GM12878 (cell line): Measurements from ENCODE around the gene ANKRD44. TPM values are rescaled to one million over a fixed set of nuclear protein-coding genes. Genes with fewer than 3 reads are reported as not detected.
A peak's percentile ranks its signal among the peaks of the same experiment; 100 is the strongest.

Experiments used
- ATAC-seq: fragments of 200-7000 bp; cut with Tn5 transposase; 3 replicates; pipeline ENCODE4 v1.9.1; 2020; ENCODE audit warnings: mild to moderate bottlenecking, moderate library complexity
- BruUV-seq: library from RNA; stranded (reverse); fragments of 400-500 nt; replicated peaks from 2 replicates; lab custom pipeline; 2021; lab: Mats Ljungman, UMichigan
- CTCF ChIA-PET: fragments of 300-600 bp; sonication (Branson Sonifier 250); formaldehyde crosslinking; extraction: SDS; loops from one replicate; lab custom pipeline; 2021; ENCODE audit warnings: inconsistent platforms; lab: Yijun Ruan, JAX
- POLR2A ChIA-PET: fragments of 350-600 bp; formaldehyde crosslinking; extraction: SDS; loops from one replicate; lab custom pipeline; 2021; ENCODE audit warnings: inconsistent platforms; lab: Charles Lee
- RAD21 ChIA-PET: fragments of 300-600 bp; sonication (Branson Sonifier 250); formaldehyde crosslinking; loops from one replicate; lab custom pipeline; 2023; ENCODE audit warnings: antibody characterized with exemption; ENCODE audit not compliant: unreplicated experiment; lab: Charles Lee
- SMC1A ChIA-PET: fragments of 300-600 bp; sonication (Branson Sonifier 250); formaldehyde crosslinking; loops from one replicate; lab custom pipeline; 2023; ENCODE audit not compliant: unreplicated experiment, uncharacterized antibody; lab: Charles Lee
- DNase-seq: peaks from one replicate; pipeline ENCODE4 v3.0.0-alpha.2; 2011; ENCODE audit warnings: low read depth, low spot score
- FAIRE-seq: peaks from 3 replicates; lab custom pipeline; 2011; peaks lifted over from hg19 to GRCh38; lab: Jason Lieb, UNC
- H2AFZ ChIP-seq: 2 replicates; pipeline ENCODE4 v1.6.0; 2011; ENCODE audit warnings: low read depth, low read length, control low read depth; ENCODE audit not compliant: control insufficient read depth
- H3K27ac ChIP-seq: 2 replicates; pipeline ENCODE4 v1.5.1; 2011; ENCODE audit warnings: control low read depth; ENCODE audit not compliant: control insufficient read depth, insufficient read depth
- H3K27me3 ChIP-seq, 2 experiments: replicated peaks in 1 of 2; 2 replicates each; pipeline versions ENCODE4 v1.6.0 to v1.6.1; 2011; ENCODE audit warnings: low read length in 1 of 2; ENCODE audit not compliant: control insufficient read depth in 2 of 2, insufficient read depth in 2 of 2
- H3K36me3 ChIP-seq, 2 experiments: 2 replicates each; pipeline ENCODE4 v1.5.1; 2011; ENCODE audit warnings: low read length in 1 of 2; ENCODE audit not compliant: control insufficient read depth in 2 of 2, insufficient read depth in 2 of 2
- H3K4me1 ChIP-seq: 2 replicates; pipeline ENCODE4 v1.6.1; 2011; ENCODE audit warnings: mild to moderate bottlenecking, low read length, moderate library complexity, mixed read lengths; ENCODE audit not compliant: control insufficient read depth, insufficient read depth
- H3K4me2 ChIP-seq: 2 replicates; pipeline ENCODE4 v1.6.0; 2011; ENCODE audit warnings: control low read depth; ENCODE audit not compliant: control insufficient read depth, insufficient read depth
- H3K4me3 ChIP-seq: fragments of 200-600 bp; sonication (generic); 2 replicates; pipeline ENCODE4 v1.5.1; 2016
- H3K79me2 ChIP-seq: 2 replicates; pipeline ENCODE4 v1.6.0; 2011; ENCODE audit warnings: low read length; ENCODE audit not compliant: control insufficient read depth, insufficient read depth
- H3K9ac ChIP-seq: 2 replicates; pipeline ENCODE4 v1.8.0; 2011; ENCODE audit warnings: low read length, control low read depth, mixed read lengths; ENCODE audit not compliant: control insufficient read depth, insufficient read depth
- H3K9me3 ChIP-seq: replicated peaks from 3 replicates; pipeline ENCODE4 v1.5.1; 2011; ENCODE audit warnings: mild to moderate bottlenecking, low read length; ENCODE audit not compliant: control insufficient read depth, insufficient read depth
- H4K20me1 ChIP-seq: 2 replicates; pipeline ENCODE4 v1.6.0; 2011; ENCODE audit not compliant: control insufficient read depth, insufficient read depth
- FOS ChIP-seq: IDR thresholded peaks from 3 replicates; pipeline ENCODE4 v1.6.1; 2011; ENCODE audit warnings: borderline replicate concordance; ENCODE audit not compliant: insufficient read length; ENCODE audit errors: extremely low read depth
- FOXK2 ChIP-seq: fragments of 450-650 bp; IDR thresholded peaks from 2 replicates; pipeline ENCODE4 v1.6.1; 2017; ENCODE audit warnings: mild to moderate bottlenecking, moderate library complexity
- IKZF1 ChIP-seq: fragments of 450-650 bp; conservative IDR thresholded peaks from 2 replicates; pipeline ENCODE4 v1.6.1; 2017; ENCODE audit warnings: antibody characterized with exemption, mild to moderate bottlenecking
- IKZF2 ChIP-seq, 2 experiments: fragments of 450-650 bp; IDR thresholded peaks; 2 replicates each; pipeline ENCODE4 v1.6.1; 2017; ENCODE audit warnings: mild to moderate bottlenecking in 2 of 2, moderate library complexity in 2 of 2
- RUNX3 ChIP-seq: IDR thresholded peaks from 2 replicates; pipeline ENCODE4 v1.6.1; 2012; ENCODE audit warnings: low read length, inconsistent platforms
- SPI1 ChIP-seq: IDR thresholded peaks from 2 replicates; pipeline ENCODE4 v1.6.1; 2011; ENCODE audit warnings: low read depth, mild to moderate bottlenecking, low read length, moderate library complexity, borderline replicate concordance; ENCODE audit not compliant: insufficient read depth
- SUPT20H ChIP-seq: IDR thresholded peaks from 2 replicates; pipeline ENCODE4 v1.6.1; 2011; ENCODE audit warnings: low read depth, mild to moderate bottlenecking, low read length, moderate library complexity, borderline replicate concordance; ENCODE audit not compliant: control insufficient read depth
- WGBS: methylation state at CpG from one replicate; pipeline ENCODE4 v1.1.6; 2016; ENCODE audit warnings: low lambda C conversion rate; ENCODE audit not compliant: insufficient replicate concordance, insufficient coverage; ENCODE audit errors: missing lambda C conversion rate; 5-methylcytosine and 5-hydroxymethylcytosine counted together
- in situ Hi-C: fragments of 300-500 bp; cut with MboI; formaldehyde crosslinking; loops from 9 replicates; pipeline ENCODE4 v1.14.3; 2018; ENCODE audit warnings: mixed read lengths
- intact Hi-C: fragments of 100-400 bp; cut with micrococcal nuclease; formaldehyde crosslinking; loops from one replicate; pipeline ENCODE4 v1.14.2; 2022; ENCODE audit not compliant: unreplicated experiment
- polyA plus RNA-seq, 11 experiments: library from polyadenylated mRNA; depleted of rRNA in 4 of 11; unstranded in 6 of 11; stranded (reverse) in 5 of 11; fragments of >200 nt; fragmentation: Nextera tagmentation in 4 of 11; fragmentation: Illumina TruSeq in 1 of 11; extraction: Ambion mirVana in 4 of 11; extraction: Trizol in 1 of 11; gene quantifications; 1 replicate in 1 of 11; 2 replicates in 10 of 11; pipeline versions ENCODE4 v1.2.1 to v1.2.3, GENCODE V29; 2011 to 2016; ENCODE audit warnings: inconsistent platforms in 2 of 11, missing spikeins in 2 of 11, low read depth in 1 of 11
- total RNA-seq, 4 experiments: library from RNA; depleted of rRNA in 3 of 4; stranded (reverse); fragments of >200 nt in 3 of 4; fragmentation: Illumina TruSeq in 1 of 4; extraction: Trizol in 1 of 4; gene quantifications; 2 replicates each; pipeline versions ENCODE4 v1.2.1 to v1.2.3, GENCODE V29; 2013 to 2021
- TF ChIP-seq, protein P1 (sequence below): fragments of 450-650 bp; formaldehyde crosslinking; IDR thresholded peaks from 2 replicates; pipeline ENCODE4 v1.4.0; 2022; ENCODE audit warnings: mild to moderate bottlenecking, moderate library complexity

Gene ANKRD44
- total and polyA plus RNA-seq, 10 of the 15 experiments (the other 5 are each of a cell fraction or from before 2014, with no cell fraction given): 19.1 to 99.1 (median 59.6) TPM

DNA sequence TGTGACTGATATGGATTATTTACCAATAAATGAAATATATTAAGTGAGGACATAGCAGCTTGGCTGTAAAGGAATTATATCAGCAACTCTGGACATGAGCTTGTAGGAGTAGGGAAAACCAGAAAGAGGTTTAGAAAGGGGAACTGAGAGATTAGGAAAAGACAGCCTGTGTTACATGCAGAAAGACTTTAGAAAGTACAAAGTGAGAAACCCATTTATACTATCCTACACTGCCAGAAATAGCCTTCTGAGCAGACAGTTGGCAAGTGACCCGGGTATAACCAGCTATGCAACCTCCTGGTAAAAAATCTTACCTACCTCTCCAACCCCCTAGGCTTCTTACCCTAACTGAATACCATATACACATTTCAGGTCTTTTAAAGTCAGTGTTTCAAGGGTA, 134.1 kb downstream of the ANKRD44 start:
- peaks cover 1 to 19% of the 10 kb centered on the region in 2 experiments; a peak in 2 of 4 replicates for H3K36me3 ChIP-seq
- ChIA-PET POLR2A (interaction anchor here (1.2 kb wide), 1 partner anchor 80 kb away, joined by 3 read pairs; no protein-coding TSS in a partner anchor), CTCF (interaction anchor here (0.5 to 8.0 kb wide), 9 partner anchors 9 to 1121 kb away, joined by 3 to 82 read pairs (median 4); no protein-coding TSS in a partner anchor), RAD21 (interaction anchor here (0.5 to 2.2 kb wide), 6 partner anchors 8 to 151 kb away, joined by 3 to 21 read pairs (median 4); no protein-coding TSS in a partner anchor), SMC1A (interaction anchor here (0.9 to 20.9 kb wide), 6 partner anchors 8 to 153 kb away, joined by 3 to 478 read pairs (median 5); no protein-coding TSS in a partner anchor)
- FAIRE-seq (no peak), ATAC-seq (peak; percentile 61), DNase-seq (no peak)
- no peak overlapping the region for H3K9ac ChIP-seq
- no peak overlapping the region for H3K4me2 ChIP-seq
- in situ Hi-C loops (no loop called here), intact Hi-C loops (loop anchor here (10.0 kb wide), 1 partner anchor 608 kb away; the partner anchor contains the start of gene BOLL)
- H4K20me1 ChIP-seq: no peaks in the 10 kb centered on the region; the same call in 1 of the 2 replicates
- no peak overlapping the region for H3K4me3 ChIP-seq
- no peaks in the 10 kb centered on the region for H3K9me3 ChIP-seq
- H3K79me2 ChIP-seq: peaks cover 7% of the 10 kb centered on the region
- H3K27ac ChIP-seq: no peak overlapping the region
- 0% methylated on average over 1 of the region's 1 CpG for WGBS
- no peaks in the 10 kb centered on the region; the same call in 1 of the 2 replicates for H3K4me1 ChIP-seq
- no peak overlapping the region for H2AFZ ChIP-seq
- TF ChIP-seq, protein P1, sequence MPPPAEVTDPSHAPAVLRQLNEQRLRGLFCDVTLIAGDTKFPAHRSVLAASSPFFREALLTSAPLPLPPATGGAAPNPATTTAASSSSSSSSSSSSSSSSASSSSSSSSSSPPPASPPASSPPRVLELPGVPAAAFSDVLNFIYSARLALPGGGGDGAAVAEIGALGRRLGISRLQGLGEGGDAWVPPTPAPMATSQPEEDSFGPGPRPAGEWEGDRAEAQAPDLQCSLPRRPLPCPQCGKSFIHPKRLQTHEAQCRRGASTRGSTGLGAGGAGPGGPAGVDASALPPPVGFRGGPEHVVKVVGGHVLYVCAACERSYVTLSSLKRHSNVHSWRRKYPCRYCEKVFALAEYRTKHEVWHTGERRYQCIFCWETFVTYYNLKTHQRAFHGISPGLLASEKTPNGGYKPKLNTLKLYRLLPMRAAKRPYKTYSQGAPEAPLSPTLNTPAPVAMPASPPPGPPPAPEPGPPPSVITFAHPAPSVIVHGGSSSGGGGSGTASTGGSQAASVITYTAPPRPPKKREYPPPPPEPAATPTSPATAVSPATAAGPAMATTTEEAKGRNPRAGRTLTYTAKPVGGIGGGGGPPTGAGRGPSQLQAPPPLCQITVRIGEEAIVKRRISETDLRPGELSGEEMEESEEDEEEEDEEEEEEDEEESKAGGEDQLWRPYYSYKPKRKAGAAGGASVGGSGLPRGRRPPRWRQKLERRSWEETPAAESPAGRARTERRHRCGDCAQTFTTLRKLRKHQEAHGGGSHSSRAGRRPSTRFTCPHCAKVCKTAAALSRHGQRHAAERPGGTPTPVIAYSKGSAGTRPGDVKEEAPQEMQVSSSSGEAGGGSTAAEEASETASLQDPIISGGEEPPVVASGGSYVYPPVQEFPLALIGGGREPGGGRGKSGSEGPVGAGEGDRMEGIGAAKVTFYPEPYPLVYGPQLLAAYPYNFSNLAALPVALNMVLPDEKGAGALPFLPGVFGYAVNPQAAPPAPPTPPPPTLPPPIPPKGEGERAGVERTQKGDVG: no peak
- TF ChIP-seq SUPT20H (no peak), IKZF2 (IDR thresholded peaks at IDR 0.05) (peak; percentile 34 to 54; a peak in 3 of 4 replicates), IKZF1 (peak; percentile 24; the same call in 1 of the 2 replicates), SPI1 (peak; percentile 62), FOS (no peak), FOXK2 (no peak), RUNX3 (peak; percentile 28; the same call in 1 of the 2 replicates)
- BruUV-seq: no TSS peak
- no peaks in the 10 kb centered on the region for H3K27me3 ChIP-seq
